ENCODE results near the gene DDA1.

The DDA1 gene

DNA sequence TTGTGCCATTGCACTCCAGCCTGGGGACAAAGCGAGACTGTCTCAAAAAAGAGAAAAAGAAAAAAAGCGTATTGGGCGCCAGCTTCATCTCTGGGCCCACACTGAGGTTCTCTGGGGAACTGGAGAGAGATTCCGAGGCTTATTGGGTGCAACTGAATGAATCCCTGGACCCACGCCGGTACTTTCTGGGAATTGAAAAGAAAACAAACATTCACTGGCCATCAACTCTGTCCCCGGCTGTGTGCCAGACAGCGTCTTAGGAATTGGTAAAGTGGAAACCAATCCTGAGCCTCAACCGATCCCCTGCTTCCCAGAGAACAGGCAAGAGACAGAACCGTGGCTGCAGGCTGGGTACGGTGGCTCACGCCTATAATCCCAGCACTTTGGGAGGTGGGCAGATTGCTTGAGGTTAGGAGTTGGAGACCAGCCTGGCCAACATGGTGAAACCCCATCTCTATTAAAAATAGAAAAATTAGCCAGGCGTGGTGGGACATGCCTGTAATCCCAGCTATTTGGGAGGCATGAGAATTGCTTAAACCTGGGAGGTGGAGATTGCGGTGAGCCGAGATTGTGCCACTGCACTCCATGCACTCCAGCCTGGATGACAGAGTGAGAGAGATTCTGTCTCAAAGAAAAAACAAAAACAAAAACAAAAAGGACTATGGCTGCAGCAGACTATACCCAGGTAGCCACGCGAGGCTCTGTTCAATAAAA is 16.7 kb downstream of the DDA1 start:
- no peak overlapping the region for H3K4me3 ChIP-seq (ENCODE audit: low read length)
- DNase-seq (ENCODE audit: low read depth, low spot score) = no peak

- no peak for DNase-seq (ENCODE audit: low read depth, low spot score)
These were observed 17.2 kb downstream of the DDA1 start for GRCh38 chr19:17326595-17326966.

DNA sequence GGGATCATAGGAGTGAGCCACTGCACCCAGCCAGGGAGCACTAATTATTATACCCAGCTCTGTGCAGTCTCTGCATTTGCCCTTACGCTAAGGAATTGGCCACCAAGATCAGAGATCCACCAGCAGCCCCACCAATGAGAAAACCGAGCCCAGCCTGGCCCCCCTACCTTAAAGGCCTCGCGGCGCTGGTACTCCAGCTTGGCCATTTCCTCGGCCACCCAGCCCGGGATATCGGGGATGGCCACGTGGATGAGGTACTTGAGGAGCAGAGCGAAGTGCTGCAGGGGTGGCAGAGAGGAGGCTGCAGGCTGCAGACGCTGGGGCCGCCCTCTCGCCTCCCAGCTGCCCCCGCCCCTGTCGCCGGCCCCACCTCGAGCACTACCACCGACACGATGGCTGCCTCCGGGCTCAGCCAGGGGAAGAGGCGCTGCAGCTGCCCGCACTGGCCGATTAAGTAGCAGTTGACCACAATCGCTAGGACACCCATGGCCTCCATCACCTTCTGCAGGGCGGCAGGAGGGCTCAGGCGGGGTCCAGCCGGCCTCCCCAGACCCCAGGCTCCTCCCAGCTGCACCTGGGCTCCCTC is 17.8 kb downstream of the DDA1 start:
- DNase-seq (ENCODE audit: low read depth, low spot score) = no peak
- no peak overlapping the region for H3K4me3 ChIP-seq (ENCODE audit: low read length)

More at GRCh38 chr19:17326595-17326966, 17.2 kb downstream of the DDA1 start:
- no peak overlapping the region for H3K4me3 ChIP-seq (ENCODE audit: low read length)

DNA sequence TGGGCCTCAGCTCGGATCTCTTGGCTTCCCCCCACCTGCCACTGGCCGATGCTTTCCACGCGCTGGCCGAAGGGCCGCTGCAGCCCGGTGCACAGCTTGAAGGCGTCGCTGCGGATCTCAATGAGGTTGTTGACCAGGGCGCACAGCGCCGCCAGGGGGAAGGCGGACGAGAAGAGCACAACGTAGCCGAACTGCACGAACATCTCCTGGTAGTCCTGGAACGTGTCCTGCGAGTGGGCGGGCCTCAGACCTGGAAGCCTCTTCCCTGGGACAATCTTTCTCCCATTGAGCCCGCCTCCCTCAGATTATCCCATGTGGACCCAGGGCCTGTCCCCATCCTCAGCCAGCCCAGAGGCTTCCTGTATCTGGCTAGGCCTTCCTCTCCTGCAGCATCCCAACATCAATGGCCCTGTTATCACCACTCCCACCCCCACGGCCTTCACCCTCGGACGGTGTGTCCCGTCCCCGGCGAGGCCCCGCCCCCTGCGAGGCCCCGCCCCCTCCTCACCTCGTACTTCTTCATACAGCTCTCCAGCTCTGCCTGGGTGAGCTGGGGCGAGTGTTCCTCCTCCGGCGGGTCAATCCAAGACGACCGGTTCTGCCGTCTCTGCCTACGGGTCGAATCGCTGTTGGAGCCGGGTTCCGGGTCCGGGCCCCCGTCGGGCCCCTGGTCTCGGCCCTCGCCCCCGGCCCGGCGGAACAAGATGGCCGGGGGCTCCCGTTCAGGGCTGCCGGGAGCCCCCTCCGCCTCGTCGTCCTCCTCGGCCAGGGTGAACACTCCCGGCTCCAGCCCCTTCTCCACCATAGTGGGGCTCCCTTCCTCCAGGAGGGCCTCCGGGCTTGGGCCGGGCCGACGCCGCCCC is 18.5 kb downstream of the DDA1 start:
- H3K4me3 ChIP-seq (ENCODE audit: low read length) = peak overlapping the region; percentile 54
- DNase-seq (ENCODE audit: low read depth, low spot score) = no peak

DNA sequence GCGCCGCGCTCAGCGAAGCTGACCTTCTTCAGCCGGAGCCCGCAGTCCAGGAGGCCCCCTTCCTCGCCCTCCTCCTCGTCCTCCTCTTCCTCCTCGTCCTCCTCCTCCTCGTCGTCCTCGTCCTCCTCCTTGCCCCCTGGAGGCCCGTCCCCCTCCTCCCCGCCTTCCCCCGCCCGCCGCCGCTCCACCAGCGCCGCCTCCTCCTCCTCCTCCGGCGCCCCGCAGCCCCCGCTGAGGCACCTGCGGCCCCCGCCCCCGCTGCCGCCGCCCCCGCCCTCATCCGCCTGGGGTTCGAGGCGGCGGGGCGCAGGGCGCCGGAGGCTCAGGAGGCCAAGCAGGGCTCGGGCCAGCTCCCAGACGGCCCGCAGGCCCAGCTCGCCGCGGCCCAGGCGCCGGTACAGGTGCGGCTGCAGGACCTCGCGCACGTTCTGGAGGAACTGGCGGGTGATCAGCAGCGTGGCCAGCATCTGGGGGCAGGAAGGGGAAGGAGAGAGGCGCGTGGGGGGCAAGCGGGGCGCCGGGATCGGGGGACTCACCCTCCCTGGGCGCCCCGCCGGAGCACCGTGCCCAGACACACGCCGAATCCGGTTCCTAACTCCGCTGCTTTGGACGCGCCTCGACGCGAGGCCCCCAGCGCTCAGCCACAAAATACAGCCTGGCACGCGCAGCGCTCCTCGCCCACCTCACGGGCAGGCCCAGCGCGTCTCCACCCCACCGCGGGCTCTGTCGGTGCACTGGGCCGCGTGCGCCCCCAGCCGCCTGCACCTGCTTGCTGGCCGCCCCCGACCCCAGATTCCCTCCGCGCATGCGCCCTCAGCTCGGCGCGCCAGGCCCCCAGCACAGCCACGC is 19.4 kb downstream of the DDA1 start:
- H3K4me3 ChIP-seq (ENCODE audit: low read length) = peak overlapping the region; percentile 54
- no peak for DNase-seq (ENCODE audit: low read depth, low spot score)

DNA sequence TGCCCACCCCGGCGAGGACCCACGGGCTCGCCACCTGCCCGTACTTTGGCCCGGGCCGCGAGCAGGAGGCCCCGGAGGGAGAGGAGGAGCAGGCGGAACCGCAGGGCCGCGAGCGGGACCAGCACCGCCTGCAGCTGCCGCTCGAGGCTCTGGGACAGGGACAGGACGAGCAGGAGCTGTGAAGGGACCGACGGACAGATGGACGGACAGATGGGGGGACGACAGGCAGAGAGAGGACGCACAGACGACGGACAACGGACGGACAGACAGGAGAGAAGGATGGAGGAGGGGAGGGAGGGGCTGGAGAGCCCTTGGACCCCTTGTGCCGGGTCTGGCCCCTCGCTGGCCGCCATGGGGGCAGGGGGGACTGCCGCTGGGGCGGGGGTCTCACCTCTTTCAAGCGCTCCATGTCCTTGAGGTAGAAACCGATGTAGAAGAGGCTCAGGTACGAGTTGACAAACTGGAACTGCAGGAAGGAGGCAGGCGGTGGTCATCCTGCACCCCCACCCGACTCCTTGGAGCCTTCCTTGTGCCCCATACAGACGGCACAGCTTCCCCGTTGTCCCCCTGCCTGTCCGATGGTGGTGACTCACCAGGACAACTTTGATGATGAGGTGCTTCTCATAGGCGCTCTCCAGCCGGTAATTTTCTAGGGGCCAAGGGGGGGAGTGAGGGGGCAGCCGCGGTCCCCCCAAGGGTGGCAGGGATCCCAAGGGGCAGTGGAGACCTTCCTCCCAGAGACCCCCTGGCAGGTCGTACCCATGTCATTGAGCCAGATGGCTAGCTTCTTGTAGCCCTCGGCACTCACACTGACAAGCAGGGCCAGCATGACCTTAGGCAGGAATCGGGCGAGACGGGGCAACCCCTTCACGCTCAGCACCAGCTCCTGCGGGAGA is 20.3 kb downstream of the DDA1 start:
- DNase-seq (ENCODE audit: low read depth, low spot score) = no peak
- no peak overlapping the region for H3K4me3 ChIP-seq (ENCODE audit: low read length)

- DNase-seq (ENCODE audit: low read depth, low spot score) = no peak
- H3K4me3 ChIP-seq (ENCODE audit: low read length) = no peak overlapping the region
These were observed 21.1 kb downstream of the DDA1 start for GRCh38 chr19:17330262-17331044.

- no peak overlapping the region for H3K4me3 ChIP-seq (ENCODE audit: low read length)
- DNase-seq (ENCODE audit: low read depth, low spot score) = no peak
These were observed 21.7 kb downstream of the DDA1 start for GRCh38 chr19:17331045-17331558.

GRCh38 chr19:17332360-17332676 is 23.0 kb downstream of the DDA1 start:
- H3K4me3 ChIP-seq (ENCODE audit: low read length) = no peak overlapping the region
- DNase-seq (ENCODE audit: low read depth, low spot score) = no peak

DNA sequence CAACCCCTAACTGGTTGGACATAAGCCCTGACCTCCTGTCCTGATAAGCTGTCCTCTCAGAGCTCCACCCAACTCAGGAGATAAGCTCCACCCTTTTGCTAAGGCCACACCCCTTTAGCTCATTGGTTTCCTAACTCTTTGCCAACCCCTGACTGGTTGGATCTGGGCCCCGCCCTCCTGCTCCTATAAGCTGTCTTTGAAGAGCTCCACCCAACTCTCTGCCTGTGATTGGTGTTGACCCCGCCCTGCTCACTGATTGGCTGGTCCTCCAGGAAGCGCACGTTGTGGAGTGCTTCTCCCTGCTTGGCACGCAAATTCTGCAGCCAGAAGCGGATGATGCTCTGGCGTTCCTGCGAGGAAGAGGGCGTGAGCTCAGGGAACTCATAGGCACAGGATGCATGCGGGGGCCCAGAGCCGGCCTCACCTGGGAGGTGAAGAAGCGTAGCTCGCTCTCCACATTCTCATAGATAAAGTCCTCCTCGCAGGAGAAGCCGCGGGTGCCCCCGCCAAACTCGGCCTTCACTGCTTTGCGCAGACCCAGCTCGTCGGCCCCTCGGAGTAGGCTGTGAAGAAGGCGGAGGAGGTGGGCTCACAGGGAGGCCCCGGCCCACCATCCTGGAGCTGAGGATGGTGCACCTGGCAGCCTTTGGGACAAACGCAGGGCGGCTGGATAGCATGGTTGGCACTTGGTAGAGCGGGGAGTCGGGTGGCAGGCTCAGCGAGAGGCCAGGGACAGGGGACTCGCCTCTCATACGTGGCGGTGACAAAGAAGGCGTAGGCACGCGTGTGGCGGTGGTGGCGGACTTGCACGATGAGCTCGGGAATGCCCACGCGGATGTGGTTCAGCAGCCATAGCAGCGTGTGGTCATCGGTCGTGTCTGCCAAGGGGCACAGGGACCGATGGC is 23.6 kb downstream of the DDA1 start:
- DNase-seq (ENCODE audit: low read depth, low spot score) = peak; percentile 78
- no peak overlapping the region for H3K4me3 ChIP-seq (ENCODE audit: low read length)

DNA sequence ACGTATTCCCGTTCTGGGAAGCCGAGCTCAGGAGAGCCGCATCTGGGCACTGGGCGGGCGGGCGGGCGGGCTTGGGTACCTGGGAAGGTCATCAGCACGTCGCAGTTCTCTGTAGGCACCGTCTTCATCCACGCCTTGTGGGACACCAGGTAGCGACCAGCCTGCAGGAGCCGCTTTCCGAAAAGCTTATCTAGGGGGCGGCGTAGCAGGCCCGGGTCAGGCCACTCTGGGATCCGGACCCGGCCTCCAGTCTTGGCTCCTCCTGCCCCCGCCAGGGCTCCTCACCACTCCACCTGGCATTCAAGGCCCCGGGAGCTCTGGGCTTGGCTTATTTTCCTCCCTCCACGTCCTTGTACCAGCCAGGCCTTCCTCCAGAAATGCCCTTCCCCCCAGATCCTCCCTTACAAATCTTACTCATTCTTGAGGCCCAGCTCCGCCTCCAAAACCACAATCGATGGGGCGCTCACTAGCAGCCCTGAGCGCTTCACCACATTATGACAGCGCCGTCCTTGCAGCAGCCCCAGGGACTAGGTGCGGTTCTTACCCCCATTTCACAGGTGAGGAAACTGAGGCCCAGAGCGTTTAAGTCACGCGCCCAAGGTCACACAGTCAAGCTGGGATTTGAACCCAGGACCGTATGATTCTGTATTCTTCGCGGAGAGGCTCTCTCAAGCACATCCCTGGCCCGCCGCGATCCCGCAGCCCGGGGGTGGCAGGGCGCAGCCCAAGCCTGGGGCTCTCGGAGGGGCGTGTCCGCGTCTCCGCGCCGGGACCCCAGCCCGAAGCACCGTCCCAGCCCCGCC is 24.4 kb downstream of the DDA1 start:
- DNase-seq (ENCODE audit: low read depth, low spot score) = peak; percentile 87

DNA sequence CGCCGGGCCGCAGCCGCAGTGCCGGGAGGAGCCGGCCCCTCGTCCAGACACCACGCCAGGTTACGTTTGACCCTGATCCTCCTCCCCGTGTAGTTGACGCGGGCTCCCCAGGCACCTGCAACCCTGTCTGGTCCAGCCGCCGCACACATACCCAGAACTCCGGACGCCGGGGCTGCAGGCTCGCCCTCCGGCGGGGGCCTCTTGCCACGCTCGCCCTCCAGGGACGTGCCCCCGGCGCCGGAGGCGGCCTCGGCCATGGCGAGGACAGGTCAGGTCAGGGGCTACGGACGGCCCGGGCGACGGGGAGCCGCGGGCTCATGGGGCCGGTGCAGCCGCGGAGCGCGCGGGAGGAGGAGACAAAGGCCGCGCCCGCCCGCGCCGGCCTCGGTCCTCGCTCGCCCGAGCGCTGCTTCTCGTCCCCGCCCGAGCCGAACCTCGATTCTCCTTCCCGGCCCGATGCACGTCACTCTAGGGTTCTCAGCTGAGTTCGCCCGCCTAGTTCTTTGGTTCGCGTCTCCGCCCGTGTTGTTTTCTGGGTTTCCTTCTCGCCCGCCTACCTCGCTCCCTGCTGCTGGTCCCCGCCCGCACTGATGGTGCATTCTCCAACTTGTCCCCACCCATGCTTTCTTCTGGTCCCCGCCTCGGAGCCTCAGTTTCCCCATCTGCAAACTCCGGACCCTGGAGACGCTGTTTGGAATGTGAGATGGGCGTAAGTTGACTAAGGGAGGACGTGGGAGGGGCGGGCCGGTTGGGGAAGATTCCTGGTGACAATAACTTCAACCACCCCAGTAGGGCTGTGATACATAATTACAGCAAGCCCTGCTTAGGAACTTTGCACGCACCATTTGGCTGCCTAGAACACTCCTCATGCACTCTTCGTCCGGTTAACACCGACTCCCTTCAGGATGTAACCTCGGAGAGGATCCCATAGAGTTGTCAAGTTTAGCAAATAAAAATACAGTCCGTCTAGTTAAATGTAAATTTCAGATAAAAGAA is 25.3 kb downstream of the DDA1 start, which contains the start of gene ANO8:
Gene ANO8 (minus strand): TSS at position 442 of the 996 bp plus-strand sequence. CDS start 185 bp downstream, at position 257.
- peak within 1 kb of the TSS; percentile 68 for H3K4me3 ChIP-seq (ENCODE audit: low read length)
- DNase-seq (ENCODE audit: low read depth, low spot score) = peak; percentile 94

More for the DNA sequence above, 24.4 kb downstream of the DDA1 start:
- H3K4me3 ChIP-seq (ENCODE audit: low read length) = peak overlapping the region; percentile 68

- no peak overlapping the region for H3K4me3 ChIP-seq (ENCODE audit: low read length)
- no peak for DNase-seq (ENCODE audit: low read depth, low spot score)
These were observed 26.2 kb downstream of the DDA1 start for GRCh38 chr19:17335575-17335974.

DNA sequence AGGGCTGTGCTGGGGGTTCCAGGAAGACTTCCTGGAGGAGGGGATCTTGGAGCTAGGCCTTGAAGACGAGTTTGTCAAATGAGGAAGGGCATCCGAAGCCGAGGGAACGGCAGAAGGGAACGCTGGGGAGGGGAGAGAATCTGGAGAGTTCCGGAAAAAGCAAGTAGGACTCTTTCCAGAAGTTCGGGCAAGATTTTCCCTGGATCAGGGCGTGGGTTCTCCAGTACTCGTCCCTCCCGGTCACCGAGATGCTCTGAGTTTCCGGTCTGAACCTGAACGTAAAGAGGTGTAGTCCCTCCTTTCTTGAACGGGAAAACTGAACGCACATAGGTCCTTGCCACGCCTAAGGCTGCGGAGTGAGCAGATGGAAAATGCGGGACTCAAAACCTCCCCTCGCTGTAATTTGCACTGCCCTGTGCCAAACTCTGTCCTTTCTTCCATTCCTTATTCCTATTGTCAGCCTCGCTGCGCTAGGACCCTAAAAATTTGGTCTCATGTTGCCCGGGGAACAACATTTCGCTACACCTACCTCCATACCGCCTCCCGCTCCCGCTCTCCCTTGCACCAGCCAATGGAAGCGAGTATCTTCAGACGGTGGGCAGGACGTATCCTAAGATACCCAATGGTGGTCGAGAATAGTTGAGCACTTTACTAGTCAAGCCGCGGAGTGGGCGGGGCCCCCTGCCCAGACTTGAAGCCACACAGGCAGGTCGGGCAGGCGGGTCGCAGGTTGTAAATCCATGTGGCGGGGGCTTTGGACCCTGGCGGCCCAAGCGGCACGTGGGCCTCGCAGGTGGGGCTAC is 27.7 kb downstream of the DDA1 start, which contains the start of gene GTPBP3:
Gene GTPBP3 (plus strand): TSS at position 682 of the 803 bp plus-strand sequence. CDS start 59 bp downstream, at position 741.
- peak within 1 kb of the TSS; percentile 96 for H3K4me3 ChIP-seq (ENCODE audit: low read length)
- DNase-seq (ENCODE audit: low read depth, low spot score) = peak; percentile 99

All from Jurkat, Clone E6-1 (cell line).